Measurements from ENCODE around the gene ZAR1L.

ZAR1L gene

DNA sequence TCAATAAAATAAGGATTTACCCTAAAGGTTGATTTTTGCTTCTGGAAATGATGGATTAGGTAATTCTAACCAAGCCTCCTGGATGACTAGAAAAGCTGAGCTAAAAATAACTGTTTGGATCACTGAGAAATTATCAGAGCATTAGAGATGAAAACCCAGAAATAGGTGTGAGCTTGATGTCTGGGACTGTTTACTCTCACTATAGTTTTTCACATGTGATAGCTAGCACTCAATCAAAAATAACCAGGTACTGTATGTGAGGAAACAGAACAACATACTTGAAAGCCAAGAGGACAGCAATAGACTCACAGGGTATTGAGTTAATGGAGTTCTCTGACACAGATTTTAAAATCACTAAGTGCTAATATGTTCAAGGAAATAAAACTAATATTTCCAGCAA lies 9.5 kb downstream of the ZAR1L start:
- ChIA-PET POLR2A (ENCODE audit: low non-redundant PET) (no interaction called here), CTCF (no interaction called here)
- TF ChIP-seq CTCF (conservative IDR thresholded peaks at IDR 0.05; ENCODE audit: low read depth), result no peak
- no peak for DNase-seq (ENCODE audit: low spot score)
- no peak overlapping the region for H3K27ac ChIP-seq

DNA sequence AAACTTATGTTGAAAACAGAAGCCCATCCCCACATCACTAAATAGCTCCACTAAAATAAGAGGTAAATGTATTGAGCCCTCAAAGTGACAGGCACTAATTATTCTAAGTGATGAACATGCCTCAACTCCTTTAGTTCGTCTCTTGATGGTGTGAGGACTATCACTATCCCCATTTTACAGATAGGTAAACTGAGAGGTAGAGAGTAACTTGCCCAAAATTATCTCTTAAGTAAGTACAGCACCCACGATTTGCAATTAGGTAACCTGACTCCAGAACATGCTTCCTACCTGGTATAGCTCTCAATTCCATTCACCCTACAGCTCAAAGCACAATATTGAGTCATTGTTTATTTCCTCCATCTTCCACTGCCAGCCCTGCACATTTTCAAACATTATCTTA lies 12.7 kb downstream of the ZAR1L start:
- no peak for TF ChIP-seq CTCF (conservative IDR thresholded peaks at IDR 0.05; ENCODE audit: low read depth)
- DNase-seq (ENCODE audit: low spot score), result no peak
- no peak overlapping the region for H3K27ac ChIP-seq
- ChIA-PET CTCF (interaction anchor here (0.6 kb wide), 2 partner anchors 158 to 300 kb away, joined by 3 to 5 read pairs; no protein-coding TSS in a partner anchor), POLR2A (ENCODE audit: low non-redundant PET) (no interaction called here)

GRCh38 chr13:32300920-32301319 lies 14.2 kb downstream of the ZAR1L start:
- POLR2A ChIA-PET (ENCODE audit: low non-redundant PET), result no interaction called here
- DNase-seq (ENCODE audit: low spot score), result no peak
- CTCF ChIA-PET, result interaction anchor here (0.6 to 0.8 kb wide), 2 partner anchors 50 to 378 kb away, joined by 3 to 5 read pairs; no protein-coding TSS in a partner anchor
- H3K27ac ChIP-seq, result no peak overlapping the region
- TF ChIP-seq CTCF (conservative IDR thresholded peaks at IDR 0.05; ENCODE audit: low read depth), result no peak

DNA sequence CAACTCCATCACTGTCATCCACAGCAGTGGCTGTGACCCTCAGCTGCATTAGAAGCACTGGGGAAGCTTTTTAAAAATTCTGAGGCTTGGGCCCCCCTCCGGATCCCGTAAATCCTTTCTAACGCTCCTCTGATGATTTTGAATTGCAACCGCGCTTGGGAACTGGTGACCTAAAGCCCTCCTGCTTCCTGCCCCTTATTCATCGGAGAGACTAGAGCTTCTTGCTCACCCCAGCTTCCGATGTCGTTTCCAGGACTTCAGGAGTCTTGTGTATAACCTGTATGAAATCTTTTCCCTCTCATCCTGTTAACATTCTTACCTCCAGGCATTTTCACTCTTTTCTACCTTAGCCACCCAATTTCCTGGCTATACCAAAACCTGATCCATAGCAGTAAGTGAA lies 14.8 kb downstream of the ZAR1L start:
- DNase-seq (ENCODE audit: low spot score), result no peak
- no peak for TF ChIP-seq CTCF (conservative IDR thresholded peaks at IDR 0.05; ENCODE audit: low read depth)
- no peak overlapping the region for H3K27ac ChIP-seq
- ChIA-PET CTCF (interaction anchor here (0.6 to 0.8 kb wide), 2 partner anchors 51 to 371 kb away, joined by 3 to 5 read pairs; no protein-coding TSS in a partner anchor), POLR2A (ENCODE audit: low non-redundant PET) (no interaction called here)

- ChIA-PET POLR2A (ENCODE audit: low non-redundant PET) (no interaction called here), CTCF (interaction anchor here (0.6 kb wide), 1 partner anchor 370 kb away, joined by 3 read pairs; no protein-coding TSS in a partner anchor)
- no peak for DNase-seq (ENCODE audit: low spot score)
- H3K27ac ChIP-seq, result no peak overlapping the region
- TF ChIP-seq CTCF (conservative IDR thresholded peaks at IDR 0.05; ENCODE audit: low read depth), result no peak
These were observed 15.3 kb downstream of the ZAR1L start for GRCh38 chr13:32299893-32300292.

- no peak for TF ChIP-seq CTCF (conservative IDR thresholded peaks at IDR 0.05; ENCODE audit: low read depth)
- DNase-seq (ENCODE audit: low spot score), result no peak
- no peak overlapping the region for H3K27ac ChIP-seq
- CTCF ChIA-PET, result interaction anchor here (0.6 kb wide), 1 partner anchor 273 kb away, joined by 4 read pairs; no protein-coding TSS in a partner anchor
- POLR2A ChIA-PET (ENCODE audit: low non-redundant PET), result no interaction called here
These were observed 16.5 kb downstream of the ZAR1L start for GRCh38 chr13:32298695-32299094.

GRCh38 chr13:32297206-32297605 lies 18.0 kb downstream of the ZAR1L start:
- no peak overlapping the region for H3K27ac ChIP-seq
- TF ChIP-seq CTCF (conservative IDR thresholded peaks at IDR 0.05; ENCODE audit: low read depth), result no peak
- CTCF ChIA-PET, result no interaction called here
- DNase-seq (ENCODE audit: low spot score), result no peak
- POLR2A ChIA-PET (ENCODE audit: low non-redundant PET), result no interaction called here
